H9 (cell line): Measurements from ENCODE around the gene PDGFB. TPM values are rescaled to one million over a fixed set of nuclear protein-coding genes. Genes with fewer than 3 reads are reported as not detected.

Experiments
- DNase-seq: peaks from one replicate; pipeline ENCODE4 v3.0.0-alpha.2; 2017
- H2AFZ ChIP-seq: one replicate; pipeline ENCODE4 v1.6.1; 2013; ENCODE audit warnings: mild to moderate bottlenecking, low read length, control low read depth, moderate library complexity
- H2AK5ac ChIP-seq: 2 replicates; pipeline ENCODE4 v1.6.1; 2013; ENCODE audit warnings: low read length, control low read depth, mixed read lengths; ENCODE audit not compliant: insufficient read length
- H2BK120ac ChIP-seq: one replicate; pipeline ENCODE4 v1.6.1; 2013; ENCODE audit warnings: low read depth, mild to moderate bottlenecking, low read length, control low read depth, inconsistent platforms; ENCODE audit not compliant: poor library complexity, severe bottlenecking
- H2BK12ac ChIP-seq: 2 replicates; pipeline ENCODE4 v1.6.1; 2013; ENCODE audit warnings: low read length, control low read depth, mixed read lengths, low read depth; ENCODE audit not compliant: insufficient read length
- H2BK15ac ChIP-seq: 2 replicates; pipeline ENCODE4 v1.6.1; 2013; ENCODE audit warnings: low read depth, low read length, control low read depth
- H2BK20ac ChIP-seq: one replicate; pipeline ENCODE4 v1.6.1; 2013; ENCODE audit warnings: low read depth, mild to moderate bottlenecking, low read length, control low read depth, inconsistent platforms; ENCODE audit not compliant: poor library complexity, severe bottlenecking
- H2BK5ac ChIP-seq: 2 replicates; pipeline ENCODE4 v1.6.1; 2013; ENCODE audit warnings: low read length, control low read depth, mixed read lengths; ENCODE audit not compliant: insufficient read length
- H3K14ac ChIP-seq: 2 replicates; pipeline ENCODE4 v1.6.1; 2013; ENCODE audit warnings: low read length, control low read depth; ENCODE audit not compliant: insufficient read depth
- H3K18ac ChIP-seq: 2 replicates; pipeline ENCODE4 v1.6.1; 2013; ENCODE audit warnings: low read depth, mild to moderate bottlenecking, mixed read lengths, low read length, control low read depth; ENCODE audit not compliant: insufficient read length
- H3K23ac ChIP-seq: 2 replicates; pipeline ENCODE4 v1.6.1; 2013; ENCODE audit warnings: low read length, control low read depth, mixed read lengths, low read depth; ENCODE audit not compliant: insufficient read length
- H3K23me2 ChIP-seq: 2 replicates; pipeline ENCODE4 v1.6.1; 2013; ENCODE audit warnings: low read depth, mild to moderate bottlenecking, mixed read lengths, low read length, control low read depth; ENCODE audit not compliant: insufficient read length, poor library complexity, severe bottlenecking
- H3K27ac ChIP-seq: 2 replicates; pipeline ENCODE4 v1.5.1; 2013; ENCODE audit warnings: low read length, control low read depth, mixed read lengths, low read depth; ENCODE audit not compliant: insufficient read length
- H3K27me3 ChIP-seq: 2 replicates; pipeline ENCODE4 v1.6.1; 2013; ENCODE audit warnings: low read length, control low read depth, inconsistent platforms; ENCODE audit not compliant: insufficient read depth
- H3K4ac ChIP-seq: 2 replicates; pipeline ENCODE4 v1.6.1; 2013; ENCODE audit warnings: low read depth, mild to moderate bottlenecking, control low read depth, inconsistent platforms, low read length, moderate library complexity
- H3K4me1 ChIP-seq: 2 replicates; pipeline ENCODE4 v1.6.1; 2013; ENCODE audit warnings: low read length, control low read depth, inconsistent platforms; ENCODE audit not compliant: insufficient read depth
- H3K4me2 ChIP-seq: 2 replicates; pipeline ENCODE4 v1.6.1; 2013; ENCODE audit warnings: low read length, control low read depth, mixed read lengths; ENCODE audit not compliant: insufficient read length, insufficient read depth
- H3K56ac ChIP-seq: 2 replicates; pipeline ENCODE4 v1.6.1; 2013; ENCODE audit warnings: low read depth, mild to moderate bottlenecking, mixed read lengths, low read length, control low read depth; ENCODE audit not compliant: insufficient read length
- H3K79me1 ChIP-seq: 2 replicates; pipeline ENCODE4 v1.6.1; 2013; ENCODE audit warnings: low read depth, mild to moderate bottlenecking, moderate library complexity, low read length, control low read depth, inconsistent platforms; ENCODE audit not compliant: insufficient read depth, poor library complexity, severe bottlenecking
- H3K79me2 ChIP-seq: 2 replicates; pipeline ENCODE4 v1.6.1; 2013; ENCODE audit warnings: low read length, control low read depth, inconsistent platforms; ENCODE audit not compliant: insufficient read depth
- H3K9ac ChIP-seq: 2 replicates; pipeline ENCODE4 v1.6.1; 2013; ENCODE audit warnings: low read length, control low read depth, mixed read lengths; ENCODE audit not compliant: insufficient read length; ENCODE audit errors: extremely low read depth
- H3K9me3 ChIP-seq: one replicate; pipeline ENCODE4 v1.6.1; 2013; ENCODE audit warnings: low read depth, low read length, inconsistent platforms; ENCODE audit not compliant: control insufficient read depth
- H3T11ph ChIP-seq: one replicate; pipeline ENCODE4 v1.6.1; 2013; ENCODE audit warnings: mild to moderate bottlenecking, low read length, control low read depth, inconsistent platforms
- H4K20me1 ChIP-seq: one replicate; pipeline ENCODE4 v1.6.1; 2013; ENCODE audit not compliant: control insufficient read depth, insufficient read length, insufficient read depth
- H4K5ac ChIP-seq: 2 replicates; pipeline ENCODE4 v1.6.1; 2013; ENCODE audit warnings: low read depth, mild to moderate bottlenecking, mixed read lengths, low read length, control low read depth; ENCODE audit not compliant: insufficient read length
- H4K8ac ChIP-seq: replicated peaks from 2 replicates; pipeline ENCODE4 v1.6.1; 2013; ENCODE audit warnings: low read length, control low read depth, mixed read lengths, low read depth; ENCODE audit not compliant: insufficient read length
- H4K91ac ChIP-seq: 2 replicates; pipeline ENCODE4 v1.6.1; 2013; ENCODE audit warnings: low read depth, mild to moderate bottlenecking, moderate library complexity, mixed read lengths, low read length, control low read depth; ENCODE audit not compliant: insufficient read length
- H3K27ac Mint-ChIP-seq, 3 experiments: 2 replicates in 2 of 3; 3 replicates in 1 of 3; pipeline ENCODE4 v1.8.0; 2020 to 2021; ENCODE audit warnings: mixed read lengths in 3 of 3, mild to moderate bottlenecking in 1 of 3, moderate library complexity in 1 of 3
- H3K27me3 Mint-ChIP-seq: 2 replicates; pipeline ENCODE4 v1.8.0; 2021; ENCODE audit warnings: low read depth, mild to moderate bottlenecking, moderate library complexity, mixed read lengths
- H3K36me3 Mint-ChIP-seq, 3 experiments: 2 replicates in 2 of 3; 3 replicates in 1 of 3; pipeline ENCODE4 v1.8.0; 2020 to 2021; ENCODE audit warnings: low read depth in 3 of 3, mixed read lengths in 3 of 3; ENCODE audit not compliant: insufficient read depth in 1 of 3
- H3K4me1 Mint-ChIP-seq, 2 experiments: 2 replicates each; pipeline ENCODE4 v1.8.0; 2020; ENCODE audit warnings: mixed read lengths in 2 of 2
- H3K4me3 Mint-ChIP-seq, 2 experiments: 2 replicates in 1 of 2; 3 replicates in 1 of 2; pipeline ENCODE4 v1.8.0; 2020 to 2021; ENCODE audit warnings: mild to moderate bottlenecking in 2 of 2, mixed read lengths in 2 of 2, moderate library complexity in 1 of 2
- H3K9me3 Mint-ChIP-seq, 2 experiments: 2 replicates in 1 of 2; 3 replicates in 1 of 2; pipeline ENCODE4 v1.8.0; 2020; ENCODE audit warnings: mild to moderate bottlenecking in 2 of 2, mixed read lengths in 2 of 2, moderate library complexity in 1 of 2
- CTCF ChIP-seq: fragments of 200-600 bp; sonication (generic); conservative IDR thresholded peaks from 3 replicates; pipeline ENCODE4 v1.8.0; 2021; ENCODE audit warnings: antibody characterized with exemption, mild to moderate bottlenecking
- WGBS: extraction: QIAGEN DNeasy Blood & Tissue Kit; methylation state at CpG from one replicate; pipeline ENCODE4 v1.1.7; 2013; ENCODE audit warnings: missing lambda C conversion rate, low lambda C conversion rate, mixed read lengths; ENCODE audit not compliant: insufficient read length; ENCODE audit errors: extremely low coverage; 5-methylcytosine and 5-hydroxymethylcytosine counted together
- total RNA-seq: library from RNA; stranded (reverse); gene quantifications from 2 replicates; pipeline ENCODE4 v1.2.1, GENCODE V29; 2021

The PDGFB gene
- total RNA-seq, 1 experiment from 2014 or later: 6.1 TPM

- TF ChIP-seq CTCF: no peak
- Histone ChIP-seq H2BK12ac (no peak overlapping the region), H2BK15ac (no peak overlapping the region), H2BK20ac (no peak overlapping the region), H3K14ac (no peak overlapping the region; the same call in 1 of the 2 replicates), H3T11ph (no peak overlapping the region), H4K91ac (no peak overlapping the region), H3K27ac (no peak overlapping the region), H3K56ac (no peak overlapping the region), H3K4ac (no peak overlapping the region), H3K4me2 (no peak overlapping the region), H3K79me2 (no peaks in the 10 kb centered on the region), H2AK5ac (no peak overlapping the region), H3K4me1 (no peaks in the 10 kb centered on the region), H3K9ac (no peak overlapping the region), H4K8ac (no peak overlapping the region), H4K5ac (no peak overlapping the region), H3K79me1 (no peaks in the 10 kb centered on the region), H4K20me1 (no peaks in the 10 kb centered on the region), H3K9me3 (no peaks in the 10 kb centered on the region), H2BK5ac (no peak overlapping the region), H2BK120ac (no peak overlapping the region), H3K27me3 (no peaks in the 10 kb centered on the region), H2AFZ (no peak overlapping the region), H3K18ac (no peak overlapping the region), H3K23ac (no peak overlapping the region), H3K23me2 (no peaks in the 10 kb centered on the region)
- H3K4me3 Mint-ChIP-seq: no peak overlapping the region; a peak in 1 of 5 replicates
- WGBS: no CpG with 5 or more reads among the region's 23 CpGs
- H3K36me3 Mint-ChIP-seq: peaks cover 0 to 6% (median 0%) of the 10 kb centered on the region in 3 experiments; a peak in 1 of 7 replicates
- peaks cover 10% of the 10 kb centered on the region for H3K27me3 Mint-ChIP-seq
- H3K4me1 Mint-ChIP-seq: peaks cover 15 to 17% of the 10 kb centered on the region in 2 experiments
- no peak for DNase-seq
- no peak overlapping the region for H3K27ac Mint-ChIP-seq
- H3K9me3 Mint-ChIP-seq: peaks cover 6 to 11% of the 10 kb centered on the region in 2 experiments; a peak in 4 of 5 replicates
Observed at GRCh38 chr22:39265143-39265886, 20.5 kb upstream of the PDGFB start.
